MG63 (cell line): ENCODE data around the gene ADSS1. TPM values are rescaled to one million over a fixed set of nuclear protein-coding genes. Genes with fewer than 3 reads are reported as not detected.

Experiments
- DNase-seq: peaks from one replicate; pipeline ENCODE4 v3.0.0-alpha.2; 2020
- H3K27me3 ChIP-seq: fragments of 250-450 bp; sonication (Bioruptor Pico); 2 replicates; pipeline ENCODE4 v1.5.1; 2020; ENCODE audit warnings: mild to moderate bottlenecking, moderate library complexity
- H3K36me3 ChIP-seq: fragments of 250-450 bp; sonication (Bioruptor Pico); 2 replicates; pipeline ENCODE4 v1.5.1; 2020; ENCODE audit warnings: mild to moderate bottlenecking, moderate library complexity
- H3K4me3 ChIP-seq: fragments of 250-450 bp; sonication (Bioruptor Pico); 2 replicates; pipeline ENCODE4 v1.5.1; 2020; ENCODE audit warnings: mild to moderate bottlenecking, moderate library complexity
- H3K9me3 ChIP-seq: fragments of 250-450 bp; sonication (Bioruptor Pico); 2 replicates; pipeline ENCODE4 v1.5.1; 2020; ENCODE audit warnings: mild to moderate bottlenecking, moderate library complexity
- total RNA-seq: library from RNA; depleted of rRNA; stranded (reverse); fragments of >200 nt; shearing (Covaris generic); gene quantifications from 2 replicates; pipeline ENCODE4 v1.2.3, GENCODE V29; 2014; ENCODE audit warnings: low replicate concordance

Gene ADSS1
- total RNA-seq, 1 experiment from 2014 or later: 4.0 TPM

GRCh38 chr14:104757681-104758392, 33.8 kb downstream of the ADSS1 start:
- DNase-seq: no peak
- Histone ChIP-seq H3K36me3 (peaks cover 21% of the 10 kb centered on the region), H3K27me3 (no peaks in the 10 kb centered on the region)

DNA sequence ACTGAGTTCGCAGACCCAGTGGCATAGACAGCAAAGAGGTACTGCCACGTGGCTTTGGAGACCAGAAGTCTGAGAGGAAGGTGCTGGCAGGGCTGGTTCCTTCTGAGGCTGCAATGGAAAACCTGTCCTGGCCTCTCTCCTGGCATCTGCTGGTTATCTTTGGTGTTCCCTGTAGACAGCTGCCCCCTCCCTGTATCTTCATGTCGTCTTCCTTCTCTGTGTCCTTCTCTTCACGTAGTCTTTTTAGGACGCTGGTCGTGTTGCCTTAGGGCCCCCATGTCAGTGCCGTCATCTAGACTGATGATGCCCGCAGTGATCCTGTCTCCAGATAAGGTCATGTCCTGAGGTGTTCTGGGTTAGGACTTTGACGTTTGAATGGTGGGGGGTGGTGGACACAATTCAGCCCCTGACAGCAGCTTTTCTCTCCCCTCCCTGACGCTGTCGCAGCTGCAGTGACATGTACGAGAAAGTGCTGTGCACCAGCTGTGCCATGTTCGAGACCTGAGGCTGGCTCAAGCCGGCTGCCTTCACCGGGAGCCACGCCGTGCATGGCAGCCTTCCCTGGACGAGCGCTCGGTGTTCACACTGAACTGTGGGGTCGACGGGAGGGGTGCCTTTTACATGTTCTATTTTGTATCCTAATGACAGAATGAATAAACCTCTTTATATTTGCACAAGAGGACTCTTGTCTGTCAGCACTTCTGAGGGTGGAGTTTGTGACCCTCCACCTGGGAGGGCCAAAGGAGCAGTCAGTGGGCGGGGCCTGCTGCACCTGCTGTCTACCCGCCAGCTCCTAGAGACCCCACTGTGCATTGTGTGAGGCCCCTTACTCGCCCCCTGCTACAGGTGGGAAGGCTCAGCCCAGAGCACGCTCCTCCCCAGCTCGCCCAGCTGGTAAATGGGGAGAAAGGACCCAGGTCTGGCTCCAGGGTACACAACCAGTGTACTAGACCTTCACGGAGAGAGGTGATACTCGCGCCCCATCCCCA, 35.2 kb downstream of the ADSS1 start:
- DNase-seq: no peak
- peaks cover 21% of the 10 kb centered on the region for H3K36me3 ChIP-seq

More at GRCh38 chr14:104757681-104758392, 33.8 kb downstream of the ADSS1 start:
- H3K9me3 ChIP-seq: no peaks in the 10 kb centered on the region
- H3K4me3 ChIP-seq: no peak overlapping the region

DNA sequence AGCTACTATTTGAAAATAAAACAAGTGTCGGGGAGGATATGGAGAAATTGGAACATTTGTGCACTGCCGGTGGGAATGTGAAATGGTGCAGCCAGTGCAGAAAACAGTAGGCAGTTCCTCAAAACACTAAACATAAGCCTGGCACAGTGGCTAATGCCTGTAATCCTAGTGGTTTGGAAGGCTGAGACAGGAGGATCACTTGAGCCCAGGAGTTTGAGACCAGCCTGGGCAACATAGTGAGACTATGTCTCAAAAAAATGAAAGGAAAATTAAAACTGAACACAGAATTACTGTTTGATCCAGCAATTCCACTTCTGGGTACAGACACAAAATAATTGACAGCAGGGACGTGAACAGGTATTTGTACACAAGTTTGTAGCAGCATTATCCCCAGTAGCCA, 41.5 kb downstream of the ADSS1 start:
- Histone ChIP-seq H3K36me3 (peaks cover 6% of the 10 kb centered on the region), H3K9me3 (no peaks in the 10 kb centered on the region; the same call in 1 of the 2 replicates), H3K27me3 (no peaks in the 10 kb centered on the region), H3K4me3 (no peak overlapping the region)
- DNase-seq: no peak

More for the DNA sequence above, 35.2 kb downstream of the ADSS1 start:
- H3K9me3 ChIP-seq: no peaks in the 10 kb centered on the region
- H3K27me3 ChIP-seq: no peaks in the 10 kb centered on the region
- H3K4me3 ChIP-seq: no peak overlapping the region

DNA sequence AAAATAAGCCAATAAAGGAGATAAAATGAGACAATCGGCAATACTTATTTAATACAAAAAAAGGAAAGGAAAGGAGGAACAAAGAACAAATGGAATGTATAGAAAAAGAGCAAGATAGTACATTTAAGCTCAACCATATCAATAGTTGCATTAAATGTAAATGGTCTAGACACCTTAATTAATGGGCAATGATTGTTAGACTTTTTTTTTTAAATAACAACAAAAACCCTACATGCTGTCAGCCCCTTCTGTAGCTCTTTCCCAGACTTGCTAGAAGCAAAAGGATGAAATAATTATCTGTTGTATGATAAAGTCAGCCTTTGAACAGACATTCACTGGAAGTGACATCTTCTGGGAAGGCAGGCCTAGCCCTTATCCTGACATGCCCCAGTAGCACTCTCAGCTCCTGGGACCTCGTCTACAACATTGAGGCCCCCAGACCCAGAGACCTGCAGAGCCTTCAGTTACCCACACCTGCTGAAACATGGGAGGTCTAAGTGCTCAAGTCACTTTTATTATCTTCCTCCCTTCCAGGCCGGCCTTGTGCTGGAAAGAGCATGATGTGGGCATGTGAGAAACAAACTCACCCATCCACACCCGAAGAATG, 42.3 kb downstream of the ADSS1 start:
- no peak for DNase-seq
- no peak overlapping the region for H3K4me3 ChIP-seq
- H3K27me3 ChIP-seq: no peaks in the 10 kb centered on the region
- H3K9me3 ChIP-seq: no peaks in the 10 kb centered on the region; the same call in none of the 2 replicates
- H3K36me3 ChIP-seq: peaks cover 12% of the 10 kb centered on the region

- H3K9me3 ChIP-seq: no peaks in the 10 kb centered on the region; the same call in none of the 2 replicates
- no peak overlapping the region for H3K4me3 ChIP-seq
- no peak for DNase-seq
- no peaks in the 10 kb centered on the region for H3K27me3 ChIP-seq
- peaks cover 13% of the 10 kb centered on the region for H3K36me3 ChIP-seq
Observed at GRCh38 chr14:104766863-104767633, 43.0 kb downstream of the ADSS1 start.

GRCh38 chr14:104767634-104767918, 43.5 kb downstream of the ADSS1 start:
- H3K4me3 ChIP-seq: no peak overlapping the region
- H3K9me3 ChIP-seq: no peaks in the 10 kb centered on the region; the same call in none of the 2 replicates
- H3K27me3 ChIP-seq: no peaks in the 10 kb centered on the region
- H3K36me3 ChIP-seq: peaks cover 17% of the 10 kb centered on the region
- DNase-seq: no peak

DNA sequence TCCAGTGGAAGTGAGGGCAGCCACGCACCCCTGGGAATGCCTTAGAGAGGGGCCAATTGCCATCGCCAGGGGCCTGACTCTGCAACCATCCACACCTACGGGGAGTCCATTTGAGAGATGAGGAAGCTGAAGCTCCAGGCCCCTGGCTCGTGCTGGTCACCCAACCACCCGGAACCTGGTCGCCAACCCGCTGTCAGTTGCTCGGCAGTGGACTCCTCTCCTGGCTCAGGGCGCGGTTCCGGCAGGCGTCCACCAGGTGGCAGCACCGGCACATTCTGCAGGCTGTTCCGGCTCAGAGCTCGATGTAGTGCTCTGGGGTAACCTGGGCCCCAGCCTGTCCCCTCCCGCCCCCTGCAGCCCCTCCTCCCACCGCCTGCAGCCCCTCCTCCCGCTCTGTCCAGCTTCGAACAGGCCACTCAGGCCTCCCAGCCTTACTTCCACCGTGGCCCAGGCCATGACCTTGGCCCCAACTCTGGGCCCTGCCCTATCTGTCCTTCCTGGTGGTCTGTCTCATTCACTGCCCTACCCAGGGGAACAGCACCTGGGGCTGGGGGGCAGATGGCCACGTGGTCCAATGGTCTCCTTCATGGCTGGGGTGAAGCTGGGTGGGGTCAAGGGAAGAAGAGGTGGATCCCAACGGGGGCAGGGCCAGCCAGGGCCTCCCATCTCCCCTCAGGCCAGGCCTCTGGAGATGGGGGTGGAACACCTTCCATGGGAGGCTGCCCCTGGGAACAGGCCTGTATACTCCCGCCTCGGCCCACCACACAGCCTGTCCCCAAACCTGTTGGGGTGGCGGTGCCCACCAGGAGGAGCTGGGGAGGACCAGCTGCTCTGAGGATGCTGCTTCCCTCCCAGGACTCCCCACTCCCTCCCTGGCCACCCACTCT, 44.7 kb downstream of the ADSS1 start:
- DNase-seq: peak; percentile 67
- Histone ChIP-seq H3K4me3 (no peak overlapping the region), H3K36me3 (peaks cover 21% of the 10 kb centered on the region), H3K9me3 (no peaks in the 10 kb centered on the region; the same call in none of the 2 replicates), H3K27me3 (no peaks in the 10 kb centered on the region)

GRCh38 chr14:104769324-104770071, 45.5 kb downstream of the ADSS1 start:
- Histone ChIP-seq H3K9me3 (no peaks in the 10 kb centered on the region; the same call in none of the 2 replicates), H3K27me3 (no peaks in the 10 kb centered on the region), H3K36me3 (peaks cover 21% of the 10 kb centered on the region), H3K4me3 (no peak overlapping the region)
- no peak for DNase-seq

- Histone ChIP-seq H3K27me3 (no peaks in the 10 kb centered on the region), H3K4me3 (no peak overlapping the region), H3K36me3 (peaks cover 21% of the 10 kb centered on the region), H3K9me3 (no peaks in the 10 kb centered on the region; the same call in none of the 2 replicates)
- no peak for DNase-seq
Observed at GRCh38 chr14:104770072-104770579, 46.1 kb downstream of the ADSS1 start.

- H3K9me3 ChIP-seq: no peaks in the 10 kb centered on the region; the same call in 1 of the 2 replicates
- H3K4me3 ChIP-seq: no peak overlapping the region
- DNase-seq: no peak
- peaks cover 21% of the 10 kb centered on the region for H3K36me3 ChIP-seq
- no peaks in the 10 kb centered on the region for H3K27me3 ChIP-seq
Observed at GRCh38 chr14:104770851-104771272, 46.8 kb downstream of the ADSS1 start.

DNA sequence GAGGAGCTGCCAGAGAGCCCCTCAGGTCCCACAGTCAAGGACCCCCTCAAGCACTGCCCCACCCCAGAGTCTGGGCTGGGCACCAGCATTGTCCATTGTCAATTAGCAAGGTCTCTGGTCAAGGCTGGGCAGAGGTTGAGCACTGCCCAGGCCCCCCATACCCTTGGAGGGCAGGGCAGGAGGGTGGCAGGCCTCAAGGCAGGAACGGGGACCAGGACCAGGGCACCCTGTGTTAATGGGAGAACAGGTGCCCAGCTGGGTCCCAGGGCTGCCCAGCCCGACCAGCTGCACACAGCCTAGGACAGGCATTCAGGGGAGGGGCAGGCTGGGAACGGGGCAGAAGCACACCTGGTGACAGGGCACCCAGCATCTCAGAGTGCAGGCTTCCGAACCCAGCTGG, 47.3 kb downstream of the ADSS1 start:
- Histone ChIP-seq H3K36me3 (peaks cover 21% of the 10 kb centered on the region), H3K9me3 (no peaks in the 10 kb centered on the region; the same call in 1 of the 2 replicates), H3K27me3 (no peaks in the 10 kb centered on the region), H3K4me3 (no peak overlapping the region)
- DNase-seq: no peak

DNA sequence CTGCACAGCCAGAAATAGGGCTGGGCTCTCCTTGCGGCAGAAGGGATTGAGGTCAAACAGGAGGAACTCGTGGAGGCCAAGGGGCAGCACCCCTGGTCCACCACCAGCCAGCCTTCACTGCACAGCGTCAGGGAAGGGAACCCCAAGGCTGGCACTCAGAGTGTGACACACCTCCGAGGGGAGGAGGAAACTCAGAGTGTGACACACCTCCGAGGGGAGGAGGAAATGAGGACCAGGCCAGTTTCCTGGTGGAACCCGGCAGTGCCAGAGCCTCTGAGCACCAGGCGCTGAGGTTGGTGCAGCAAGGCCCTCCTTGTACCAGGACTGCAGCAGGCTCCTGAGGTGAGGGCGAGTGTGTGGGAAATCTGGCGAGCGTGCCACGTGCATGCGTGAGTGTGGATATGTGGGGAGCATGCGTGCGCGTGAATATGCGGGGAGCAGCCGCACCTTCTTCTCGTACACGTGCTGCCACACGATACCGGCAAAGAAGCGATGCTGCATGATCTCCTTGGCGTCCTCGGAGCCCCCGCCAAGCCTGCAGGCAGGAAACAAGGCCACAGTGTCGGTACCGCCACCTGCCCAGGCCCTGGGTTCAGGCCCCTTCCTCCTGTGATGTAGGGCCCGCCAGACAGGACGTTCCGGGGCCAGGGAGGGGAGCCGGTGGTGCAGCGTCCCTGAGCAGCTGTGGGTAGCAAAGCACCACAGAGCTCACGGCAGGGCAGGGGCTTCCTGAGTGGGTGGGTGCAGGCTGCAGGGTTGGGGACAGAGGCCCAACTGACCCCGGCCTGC, 48.1 kb downstream of the ADSS1 start:
- Histone ChIP-seq H3K27me3 (no peaks in the 10 kb centered on the region), H3K4me3 (no peak overlapping the region), H3K36me3 (peaks cover 21% of the 10 kb centered on the region), H3K9me3 (no peaks in the 10 kb centered on the region; the same call in 1 of the 2 replicates)
- no peak for DNase-seq

DNA sequence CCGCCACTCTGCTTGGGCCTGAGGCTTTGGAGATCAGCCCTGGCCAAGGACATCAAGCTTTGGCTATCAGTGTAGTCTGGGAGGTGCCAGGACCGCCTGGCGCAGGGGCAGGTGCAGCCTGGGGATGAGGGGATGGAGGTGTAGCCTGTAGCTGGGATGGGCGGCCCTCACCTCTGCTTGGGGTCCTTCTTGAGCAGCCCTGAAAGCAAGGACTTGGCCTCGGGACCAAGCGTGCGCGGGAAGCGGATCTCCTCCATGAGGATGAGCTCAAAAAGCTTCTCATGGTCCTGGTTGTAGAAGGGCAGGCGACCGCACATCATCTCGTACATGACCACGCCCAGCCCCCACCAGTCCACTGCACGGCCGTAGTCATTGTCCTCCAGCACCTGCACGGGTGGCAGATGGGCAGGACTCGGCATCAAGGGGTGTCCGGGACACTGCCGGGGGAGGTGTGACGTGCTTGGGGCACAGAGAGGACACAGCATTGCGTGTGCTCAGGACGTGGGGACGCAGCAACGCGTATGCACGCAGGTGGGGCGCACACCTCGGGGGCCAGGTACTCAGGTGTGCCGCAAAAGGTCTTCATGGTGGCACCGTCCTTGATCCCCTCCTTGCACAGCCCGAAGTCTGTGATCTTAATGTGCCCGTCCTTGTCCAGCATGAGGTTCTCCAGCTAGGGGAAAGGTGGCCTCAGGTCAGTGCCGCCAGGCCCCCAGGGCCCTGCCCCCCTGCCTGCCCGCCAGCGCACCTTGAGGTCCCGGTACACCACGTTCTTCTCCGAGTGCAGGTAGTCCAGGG, 48.9 kb downstream of the ADSS1 start:
- DNase-seq: no peak
- Histone ChIP-seq H3K27me3 (no peaks in the 10 kb centered on the region), H3K9me3 (no peaks in the 10 kb centered on the region; the same call in 1 of the 2 replicates), H3K4me3 (no peak overlapping the region), H3K36me3 (peaks cover 21% of the 10 kb centered on the region)
